Neural crest cell (in vitro differentiated cells): ENCODE data around the gene ADGRG6. TPM values are rescaled to one million over a fixed set of nuclear protein-coding genes. Genes with fewer than 3 reads are reported as not detected.
"Not testable (repeated sequence)": the region's sequence is repeated elsewhere in the genome, so short reads cannot be mapped to it uniquely, and the experiment has no call there.

Experiments used
- DNase-seq: peaks from one replicate; pipeline ENCODE4 v3.0.0; 2021; ENCODE audit warnings: low read depth, mixed read lengths, low spot score
- H3K27ac Mint-ChIP-seq: one replicate; pipeline ENCODE4 v1.8.0; 2021; ENCODE audit warnings: mild to moderate bottlenecking, mixed read lengths; ENCODE audit not compliant: unreplicated experiment
- H3K27me3 Mint-ChIP-seq: 2 replicates; pipeline ENCODE4 v1.8.0; 2021; ENCODE audit warnings: low read depth, mild to moderate bottlenecking, mixed read lengths
- H3K36me3 Mint-ChIP-seq: 2 replicates; pipeline ENCODE4 v1.8.0; 2021; ENCODE audit warnings: low read depth, mild to moderate bottlenecking, mixed read lengths
- H3K4me1 Mint-ChIP-seq: 2 replicates; pipeline ENCODE4 v1.8.0; 2021; ENCODE audit warnings: mixed read lengths
- H3K4me3 Mint-ChIP-seq: one replicate; pipeline ENCODE4 v1.8.0; 2021; ENCODE audit warnings: mild to moderate bottlenecking, mixed read lengths
- H3K9me3 Mint-ChIP-seq: 2 replicates; pipeline ENCODE4 v1.8.0; 2021; ENCODE audit warnings: mixed read lengths
- CTCF ChIP-seq: fragments of 200-600 bp; sonication (generic); conservative IDR thresholded peaks from 2 replicates; pipeline ENCODE4 v1.5.0; 2021; ENCODE audit warnings: antibody characterized with exemption, mild to moderate bottlenecking
- total RNA-seq: library from RNA; stranded (reverse); gene quantifications from 2 replicates; pipeline ENCODE4 v1.2.1, GENCODE V29; 2021

ADGRG6 gene
- total RNA-seq, 1 donor from 2014 or later = 78.9 TPM

- no peak overlapping the region for H3K27ac Mint-ChIP-seq
- H3K27me3 Mint-ChIP-seq = no peaks in the 10 kb centered on the region
- TF ChIP-seq CTCF = no peak
- H3K4me1 Mint-ChIP-seq = peaks cover 10% of the 10 kb centered on the region
- DNase-seq = no peak
- H3K4me3 Mint-ChIP-seq = no peak overlapping the region
- no peaks in the 10 kb centered on the region for H3K9me3 Mint-ChIP-seq
- peaks cover 12% of the 10 kb centered on the region for H3K36me3 Mint-ChIP-seq
Observed at GRCh38 chr6:142444376-142444775, 142.6 kb downstream of the ADGRG6 start.

GRCh38 chr6:142444881-142445301, 143.1 kb downstream of the ADGRG6 start:
- no peaks in the 10 kb centered on the region for H3K9me3 Mint-ChIP-seq

GRCh38 chr6:142446168-142446567, 144.4 kb downstream of the ADGRG6 start:
- Mint-ChIP-seq H3K27me3 (no peaks in the 10 kb centered on the region), H3K36me3 (peaks cover 17% of the 10 kb centered on the region), H3K4me3 (no peak overlapping the region), H3K4me1 (peaks cover 5% of the 10 kb centered on the region), H3K27ac (no peak overlapping the region), H3K9me3 (no peaks in the 10 kb centered on the region)
- DNase-seq = no peak
- TF ChIP-seq CTCF = no peak

More at GRCh38 chr6:142444881-142445301, 143.1 kb downstream of the ADGRG6 start:
- DNase-seq = no peak
- H3K27me3 Mint-ChIP-seq = no peaks in the 10 kb centered on the region
- H3K36me3 Mint-ChIP-seq = peaks cover 11% of the 10 kb centered on the region
- TF ChIP-seq CTCF = no peak
- no peak overlapping the region for H3K4me3 Mint-ChIP-seq
- peaks cover 10% of the 10 kb centered on the region for H3K4me1 Mint-ChIP-seq
- no peak overlapping the region for H3K27ac Mint-ChIP-seq

- Mint-ChIP-seq H3K36me3 (peaks cover 17% of the 10 kb centered on the region), H3K4me1 (peaks cover 5% of the 10 kb centered on the region), H3K9me3 (no peaks in the 10 kb centered on the region), H3K4me3 (no peak overlapping the region), H3K27me3 (no peaks in the 10 kb centered on the region), H3K27ac (no peak overlapping the region)
- DNase-seq = no peak
- no peak for TF ChIP-seq CTCF
Observed at GRCh38 chr6:142446576-142446975, 144.8 kb downstream of the ADGRG6 start.

DNA sequence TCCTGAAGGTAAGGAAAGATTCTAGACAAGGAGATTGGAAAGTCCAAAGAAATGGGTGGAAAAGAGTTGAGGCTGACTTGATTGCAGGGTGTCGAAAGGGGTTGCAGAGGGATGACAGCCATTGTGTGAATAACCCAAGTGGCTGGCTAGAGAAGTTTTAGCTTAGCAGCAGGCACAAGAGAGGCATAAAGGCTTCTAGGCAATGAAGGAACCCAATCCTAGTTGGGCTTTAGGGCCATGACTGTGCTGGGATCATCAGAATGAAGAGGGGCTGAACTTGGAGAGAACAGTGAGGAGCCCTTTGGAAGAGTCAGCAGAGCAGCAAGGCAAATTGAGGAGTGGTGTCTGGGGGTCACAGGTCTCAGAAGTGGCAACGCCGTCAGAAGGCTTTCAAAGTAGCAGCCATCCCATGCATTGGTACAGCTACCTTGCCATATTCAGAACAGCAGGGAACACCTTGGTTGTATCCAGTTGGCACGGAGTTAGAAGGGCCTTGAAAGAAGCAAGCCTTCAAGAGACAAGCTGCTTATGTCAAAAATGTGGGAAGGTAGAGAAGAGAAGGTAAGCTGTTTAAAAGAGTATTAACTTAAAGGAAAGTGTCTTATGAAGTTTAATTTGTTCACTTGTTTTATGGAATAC, 146.4 kb downstream of the ADGRG6 start:
- no peak overlapping the region for H3K4me3 Mint-ChIP-seq
- no peak for DNase-seq
- H3K36me3 Mint-ChIP-seq = peaks cover 21% of the 10 kb centered on the region
- TF ChIP-seq CTCF = no peak
- H3K9me3 Mint-ChIP-seq = no peaks in the 10 kb centered on the region
- H3K27ac Mint-ChIP-seq = no peak overlapping the region
- H3K4me1 Mint-ChIP-seq = peaks cover 5% of the 10 kb centered on the region
- H3K27me3 Mint-ChIP-seq = no peaks in the 10 kb centered on the region

DNA sequence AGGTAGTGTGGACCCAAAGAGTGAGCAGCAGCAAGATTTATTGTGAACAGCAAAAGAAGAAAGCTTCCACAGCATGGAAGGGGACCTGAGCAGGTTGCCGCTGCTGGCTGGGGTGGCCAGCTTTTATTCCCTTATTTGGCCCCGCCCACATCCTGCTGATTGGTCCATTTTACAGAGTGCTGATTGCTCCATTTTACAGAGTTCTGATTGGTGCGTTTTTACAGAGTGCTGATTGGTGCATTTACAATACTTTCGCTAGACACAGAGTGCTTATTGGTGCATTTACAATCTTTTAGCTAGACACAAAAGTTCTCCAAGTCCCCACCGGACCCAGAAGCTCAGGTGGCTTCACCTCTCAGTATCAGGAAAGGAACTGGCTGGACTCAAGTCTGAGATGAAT, 149.0 kb downstream of the ADGRG6 start:
- peaks cover 21% of the 10 kb centered on the region for H3K36me3 Mint-ChIP-seq

More for the DNA sequence above, 149.0 kb downstream of the ADGRG6 start:
- not testable (repeated sequence) for H3K27ac Mint-ChIP-seq, H3K4me1 Mint-ChIP-seq, H3K9me3 Mint-ChIP-seq, DNase-seq, H3K4me3 Mint-ChIP-seq, H3K27me3 Mint-ChIP-seq
